Measurements from ENCODE around the gene ADAM19.

DNA sequence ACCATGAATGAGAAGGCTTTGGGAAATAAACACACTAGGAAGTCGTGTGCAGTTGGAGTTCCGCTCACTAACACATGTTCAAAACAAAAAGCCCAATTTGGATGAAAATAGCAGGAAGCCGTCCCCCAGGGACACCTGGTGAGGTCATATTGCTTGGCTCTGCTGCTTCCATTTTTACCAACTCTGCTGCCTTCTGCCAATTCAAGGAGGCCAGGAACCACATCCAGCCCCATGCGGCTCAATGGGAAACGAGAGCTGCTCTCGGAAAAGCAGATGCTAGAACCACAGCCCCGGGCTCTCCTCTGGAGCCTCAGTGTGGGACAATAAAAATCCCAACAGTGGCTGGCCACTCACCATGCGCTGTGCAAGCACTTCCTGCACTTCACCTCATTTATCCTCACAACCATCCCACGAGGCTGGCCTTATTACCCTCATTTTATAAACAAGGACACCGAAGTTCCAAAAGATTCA is 13.4 kb downstream of the ADAM19 start:
- TF ChIP-seq, protein P1, sequence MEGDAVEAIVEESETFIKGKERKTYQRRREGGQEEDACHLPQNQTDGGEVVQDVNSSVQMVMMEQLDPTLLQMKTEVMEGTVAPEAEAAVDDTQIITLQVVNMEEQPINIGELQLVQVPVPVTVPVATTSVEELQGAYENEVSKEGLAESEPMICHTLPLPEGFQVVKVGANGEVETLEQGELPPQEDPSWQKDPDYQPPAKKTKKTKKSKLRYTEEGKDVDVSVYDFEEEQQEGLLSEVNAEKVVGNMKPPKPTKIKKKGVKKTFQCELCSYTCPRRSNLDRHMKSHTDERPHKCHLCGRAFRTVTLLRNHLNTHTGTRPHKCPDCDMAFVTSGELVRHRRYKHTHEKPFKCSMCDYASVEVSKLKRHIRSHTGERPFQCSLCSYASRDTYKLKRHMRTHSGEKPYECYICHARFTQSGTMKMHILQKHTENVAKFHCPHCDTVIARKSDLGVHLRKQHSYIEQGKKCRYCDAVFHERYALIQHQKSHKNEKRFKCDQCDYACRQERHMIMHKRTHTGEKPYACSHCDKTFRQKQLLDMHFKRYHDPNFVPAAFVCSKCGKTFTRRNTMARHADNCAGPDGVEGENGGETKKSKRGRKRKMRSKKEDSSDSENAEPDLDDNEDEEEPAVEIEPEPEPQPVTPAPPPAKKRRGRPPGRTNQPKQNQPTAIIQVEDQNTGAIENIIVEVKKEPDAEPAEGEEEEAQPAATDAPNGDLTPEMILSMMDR (IDR thresholded peaks at IDR 0.05): no peak
- TF ChIP-seq ZFX (IDR thresholded peaks at IDR 0.05; ENCODE audit: borderline replicate concordance): no peak

All from 22Rv1 (cell line).